ENCODE data around the gene ADGRL1. TPM values are rescaled to one million over a fixed set of nuclear protein-coding genes. Genes with fewer than 3 reads are reported as not detected.

ADGRL1 gene
- total and polyA plus RNA-seq, 10 of the 15 experiments (the other 5 are each of a cell fraction or from before 2014, with no cell fraction given): 0.05 to 4.8 (median 0.71) TPM

DNA sequence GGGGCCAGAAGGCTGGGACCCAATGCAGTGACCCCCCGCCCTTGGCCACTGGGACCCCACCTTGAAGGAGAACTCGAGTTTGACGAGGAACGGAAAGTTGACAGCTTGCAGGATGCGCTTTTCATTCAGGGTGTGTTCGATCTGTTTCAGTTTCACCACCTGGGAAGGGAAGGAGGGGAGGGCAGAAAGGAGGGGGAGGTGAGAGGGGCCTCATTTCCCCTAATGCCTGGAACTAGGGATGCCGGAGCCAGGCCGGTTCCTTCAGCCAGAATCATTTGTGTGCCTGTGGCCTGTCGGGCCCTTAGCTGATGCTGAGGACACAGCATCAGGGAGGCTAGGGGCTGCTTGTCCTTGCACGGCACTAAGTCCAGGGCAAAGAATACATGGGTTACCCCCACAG is 103.2 kb downstream of the ADGRL1 start:
- FAIRE-seq (no peak), ATAC-seq (no peak), DNase-seq (ENCODE audit: low read depth, low spot score) (no peak)
- intact Hi-C loops (cut with micrococcal nuclease; ENCODE audit: unreplicated experiment) (no loop called here), in situ Hi-C loops (cut with MboI) (no loop called here)
- BruUV-seq (replicated peaks): no TSS peak
- no peaks in the 10 kb centered on the region for H3K9me3 ChIP-seq (replicated peaks; ENCODE audit: control insufficient read depth, insufficient read depth, low read length)
- no peak overlapping the region for H3K4me3 ChIP-seq
- RAD21 ChIA-PET (ENCODE audit: unreplicated experiment): no interaction called here
- no peak for TF ChIP-seq MEF2A (IDR thresholded peaks at IDR 0.05; ENCODE audit: insufficient read depth, low read depth, low read length)
- TF ChIP-seq MAX (IDR thresholded peaks at IDR 0.05; ENCODE audit: low read depth, low read length): no peak
- no peaks in the 10 kb centered on the region for H4K20me1 ChIP-seq (ENCODE audit: control insufficient read depth, insufficient read depth)
- CTCF ChIA-PET: interaction anchor here (1.1 to 2.2 kb wide), 2 partner anchors 12 to 29 kb away, joined by 5 to 12 read pairs; no protein-coding TSS in a partner anchor
- SMC1A ChIA-PET (ENCODE audit: uncharacterized antibody, unreplicated experiment): no interaction called here
- POLR2A ChIA-PET: no interaction called here
- WGBS (ENCODE audit: insufficient coverage, insufficient replicate concordance, low lambda C conversion rate, missing lambda C conversion rate): 94% methylated on average over 10 of the region's 10 CpGs
- H3K27ac ChIP-seq (ENCODE audit: control insufficient read depth, insufficient read depth): no peak overlapping the region
- H3K27me3 ChIP-seq (replicated peaks in 1 of 2; ENCODE audit: control insufficient read depth in 2 of 2, insufficient read depth in 2 of 2, low read length in 1 of 2): no peaks in the 10 kb centered on the region
- H2AFZ ChIP-seq (ENCODE audit: control insufficient read depth, low read depth, low read length): no peak overlapping the region
- no peaks in the 10 kb centered on the region for H3K4me1 ChIP-seq (ENCODE audit: control insufficient read depth, insufficient read depth, low read length)
- H3K9ac ChIP-seq (ENCODE audit: control insufficient read depth, insufficient read depth, low read length): no peak overlapping the region
- H3K79me2 ChIP-seq (ENCODE audit: control insufficient read depth, insufficient read depth, low read length): no peaks in the 10 kb centered on the region
- peaks cover 6 to 10% of the 10 kb centered on the region in 2 experiments; a peak in 2 of 4 replicates for H3K36me3 ChIP-seq (ENCODE audit: control insufficient read depth in 2 of 2, insufficient read depth in 2 of 2, low read length in 1 of 2)
- no peak overlapping the region for H3K4me2 ChIP-seq (ENCODE audit: control insufficient read depth, insufficient read depth)

GRCh38 chr19:14102102-14102696 is 103.8 kb downstream of the ADGRL1 start:
- H2AFZ ChIP-seq (ENCODE audit: control insufficient read depth, low read depth, low read length): no peak overlapping the region
- in situ Hi-C loops (cut with MboI) (no loop called here), intact Hi-C loops (cut with micrococcal nuclease; ENCODE audit: unreplicated experiment) (no loop called here)
- H3K36me3 ChIP-seq (ENCODE audit: control insufficient read depth in 2 of 2, insufficient read depth in 2 of 2, low read length in 1 of 2): peaks cover 6 to 14% of the 10 kb centered on the region in 2 experiments
- 92% methylated on average over 11 of the region's 11 CpGs for WGBS (ENCODE audit: insufficient coverage, insufficient replicate concordance, low lambda C conversion rate, missing lambda C conversion rate)
- H3K27me3 ChIP-seq (replicated peaks in 1 of 2; ENCODE audit: control insufficient read depth in 2 of 2, insufficient read depth in 2 of 2, low read length in 1 of 2): no peaks in the 10 kb centered on the region
- SMC1A ChIA-PET (ENCODE audit: uncharacterized antibody, unreplicated experiment): interaction anchor here (0.7 kb wide), 1 partner anchor 289 kb away, joined by 3 read pairs; no protein-coding TSS in a partner anchor
- H3K79me2 ChIP-seq (ENCODE audit: control insufficient read depth, insufficient read depth, low read length): no peaks in the 10 kb centered on the region
- no peak overlapping the region for H3K4me3 ChIP-seq
- CTCF ChIA-PET: interaction anchor here (2.2 kb wide), 1 partner anchor 12 kb away, joined by 12 read pairs; no protein-coding TSS in a partner anchor
- FAIRE-seq: peak; percentile 23
- no peak for ATAC-seq
- H3K27ac ChIP-seq (ENCODE audit: control insufficient read depth, insufficient read depth): no peak overlapping the region
- no TSS peak for BruUV-seq (replicated peaks)
- no peak overlapping the region for H3K9ac ChIP-seq (ENCODE audit: control insufficient read depth, insufficient read depth, low read length)
- no peak for DNase-seq (ENCODE audit: low read depth, low spot score)
- POLR2A ChIA-PET: no interaction called here
- no peaks in the 10 kb centered on the region for H3K4me1 ChIP-seq (ENCODE audit: control insufficient read depth, insufficient read depth, low read length)
- no peaks in the 10 kb centered on the region for H4K20me1 ChIP-seq (ENCODE audit: control insufficient read depth, insufficient read depth)
- H3K4me2 ChIP-seq (ENCODE audit: control insufficient read depth, insufficient read depth): no peak overlapping the region
- RAD21 ChIA-PET (ENCODE audit: unreplicated experiment): no interaction called here
- no peaks in the 10 kb centered on the region for H3K9me3 ChIP-seq (replicated peaks; ENCODE audit: control insufficient read depth, insufficient read depth, low read length)
- TF ChIP-seq TCF3 (IDR thresholded peaks at IDR 0.05; ENCODE audit: borderline replicate concordance, insufficient read depth, low read depth, low read length) (no peak), EZH2 (IDR thresholded peaks at IDR 0.05; ENCODE audit: borderline replicate concordance, control insufficient read depth, low read depth, low read length) (no peak), BMI1 (IDR thresholded peaks at IDR 0.05; ENCODE audit: borderline replicate concordance) (no peak), RUNX3 (IDR thresholded peaks at IDR 0.05; ENCODE audit: low read length) (no peak), USF2 (IDR thresholded peaks at IDR 0.05; ENCODE audit: borderline replicate concordance, low read depth, low read length) (no peak), SREBF2 (IDR thresholded peaks at IDR 0.05; ENCODE audit: low read length) (no peak), ESRRA (IDR thresholded peaks at IDR 0.05; ENCODE audit: low read length) (no peak), E4F1 (IDR thresholded peaks at IDR 0.05; ENCODE audit: borderline replicate concordance, partially characterized antibody) (no peak), RAD21 (IDR thresholded peaks at IDR 0.05; ENCODE audit: insufficient read depth, low read depth, low read length) (no peak), RCOR1 (conservative IDR thresholded peaks at IDR 0.05; ENCODE audit: low read depth, low read length) (no peak), POLR2A (IDR thresholded peaks at IDR 0.05; ENCODE audit: low read depth, low read length) (no peak)

Data from GM12878 (cell line).